HCT116 (cell line): ENCODE results near the gene SPSB1. TPM values are rescaled to one million over a fixed set of nuclear protein-coding genes. Genes with fewer than 3 reads are reported as not detected.

Experiments
- ATAC-seq: fragments of 200-7000 bp; cut with Tn5 transposase; 2 replicates; pipeline ENCODE4 v1.9.1; 2020; ENCODE audit warnings: mild to moderate bottlenecking, moderate library complexity
- BruUV-seq: library from RNA; stranded (reverse); fragments of 400-500 nt; replicated peaks from 2 replicates; lab custom pipeline; 2021; lab: Mats Ljungman, UMichigan
- CTCF ChIA-PET: fragments of 300-600 bp; sonication (Branson Sonifier 250); formaldehyde crosslinking; loops from one replicate; lab custom pipeline; 2021; ENCODE audit warnings: antibody characterized with exemption; lab: Charles Lee
- POLR2A ChIA-PET: fragments of 300-600, 350-600 bp; sonication (Branson Sonifier 250); formaldehyde crosslinking; loops from one replicate; lab custom pipeline; 2021; ENCODE audit warnings: antibody characterized with exemption; lab: Charles Lee
- RAD21 ChIA-PET, 2 experiments: fragments of 300-600 bp; sonication (Branson Sonifier 250); formaldehyde crosslinking; loops; one replicate each; lab custom pipeline; 2023; ENCODE audit warnings: low total read pairs in 2 of 2; ENCODE audit not compliant: uncharacterized antibody in 2 of 2, unreplicated experiment in 2 of 2, low non-redundant PET in 1 of 2; lab: Charles Lee
- DNase-seq: peaks from one replicate; pipeline ENCODE4 v3.0.0-alpha.2; 2010; ENCODE audit warnings: low read depth, low spot score
- H2AFZ ChIP-seq: fragments of 200-600 bp; shearing (Covaris generic), sonication (generic); 2 replicates; pipeline ENCODE4 v1.6.1; 2017; ENCODE audit warnings: low read depth, mixed run types, mixed read lengths, antibody characterized with exemption, low read length; ENCODE audit not compliant: poor library complexity, severe bottlenecking
- H3K27ac ChIP-seq: 2 replicates; pipeline ENCODE4 v1.5.1; 2012; ENCODE audit warnings: low read depth, low read length
- H3K27me3 ChIP-seq: fragments of 200-600 bp; sonication (generic); 2 replicates; pipeline ENCODE4 v1.6.1; 2016; ENCODE audit warnings: mixed run types, low read length, mixed read lengths; ENCODE audit not compliant: insufficient read depth
- H3K36me3 ChIP-seq, 2 experiments: fragments of 200-500 bp in 1 of 2; fragments of 200-600 bp in 1 of 2; sonication (Bioruptor generic) in 1 of 2; sonication (generic) in 1 of 2; 2 replicates each; pipeline versions ENCODE4 v1.5.1 to v1.6.1; 2014 to 2016; ENCODE audit warnings: low read length in 2 of 2, inconsistent platforms in 1 of 2, mixed read lengths in 1 of 2, mixed run types in 1 of 2; ENCODE audit not compliant: insufficient read depth in 2 of 2, control insufficient read depth in 1 of 2
- H3K4me1 ChIP-seq, 2 experiments: fragments of 200-600 bp in 1 of 2; sonication (generic) in 1 of 2; 2 replicates each; pipeline versions ENCODE4 v1.5.1 to v1.6.1; 2012 to 2017; ENCODE audit warnings: low read length in 2 of 2, inconsistent platforms in 1 of 2, mild to moderate bottlenecking in 1 of 2, mixed read lengths in 1 of 2, mixed run types in 1 of 2, moderate library complexity in 1 of 2; ENCODE audit not compliant: insufficient read depth in 2 of 2, control insufficient read depth in 1 of 2
- H3K4me2 ChIP-seq: fragments of 200-600 bp; sonication (generic); 2 replicates; pipeline ENCODE4 v1.6.1; 2017; ENCODE audit warnings: mixed run types, low read length, mixed read lengths
- H3K4me3 ChIP-seq, 2 experiments: fragments of 200-600 bp in 1 of 2; sonication (generic) in 1 of 2; replicated peaks in 1 of 2; 2 replicates each; pipeline ENCODE4 v1.5.1; 2011 to 2016; ENCODE audit warnings: low read length in 2 of 2, control low read depth in 1 of 2, low read depth in 1 of 2, mild to moderate bottlenecking in 1 of 2, mixed read lengths in 1 of 2, mixed run types in 1 of 2
- H3K79me2 ChIP-seq: fragments of 200-600 bp; sonication (generic); 2 replicates; pipeline ENCODE4 v1.6.1; 2017; ENCODE audit warnings: mild to moderate bottlenecking, mixed run types, low read length, moderate library complexity, mixed read lengths; ENCODE audit not compliant: insufficient read depth
- H3K9ac ChIP-seq: fragments of 200-600 bp; sonication (generic); 2 replicates; pipeline ENCODE4 v1.6.1; 2016; ENCODE audit warnings: low read length, mixed read lengths
- H3K9me2 ChIP-seq: fragments of 200-600 bp; sonication (generic), shearing (Covaris generic); 2 replicates; pipeline ENCODE4 v1.6.1; 2017; ENCODE audit warnings: mixed run types, mild to moderate bottlenecking, moderate library complexity; ENCODE audit not compliant: insufficient read depth
- H3K9me3 ChIP-seq, 2 experiments: fragments of 200-500 bp in 1 of 2; fragments of 200-600 bp in 1 of 2; sonication (Bioruptor generic) in 1 of 2; sonication (generic) in 1 of 2; 2 replicates each; pipeline ENCODE4 v1.6.1; 2014 to 2017; ENCODE audit warnings: low read length in 2 of 2, mixed read lengths in 2 of 2, inconsistent platforms in 1 of 2, low read depth in 1 of 2, mild to moderate bottlenecking in 1 of 2, mixed run types in 1 of 2, moderate library complexity in 1 of 2; ENCODE audit not compliant: control insufficient read depth in 1 of 2, insufficient read depth in 1 of 2
- H4K20me1 ChIP-seq: fragments of 200-600 bp; sonication (generic), shearing (Covaris generic); 2 replicates; pipeline ENCODE4 v1.6.1; 2017; ENCODE audit warnings: mixed run types, mild to moderate bottlenecking, moderate library complexity; ENCODE audit not compliant: insufficient read depth
- ELF1 ChIP-seq: IDR thresholded peaks from 2 replicates; pipeline ENCODE4 v1.6.1; 2012; ENCODE audit warnings: low read depth, borderline replicate concordance
- EZH2phosphoT487 ChIP-seq: fragments of 200-600 bp; IDR thresholded peaks from 2 replicates; pipeline ENCODE4 v1.6.1; 2018; ENCODE audit warnings: antibody characterized with exemption, borderline replicate concordance
- FOSL1 ChIP-seq: IDR thresholded peaks from 2 replicates; pipeline ENCODE4 v1.6.1; 2012; ENCODE audit warnings: low read depth
- JUND ChIP-seq: IDR thresholded peaks from 2 replicates; pipeline ENCODE4 v1.6.1; 2012
- YY1 ChIP-seq: IDR thresholded peaks from 2 replicates; pipeline ENCODE4 v1.6.1; 2011; ENCODE audit warnings: low read length, low read depth, moderate library complexity, mild to moderate bottlenecking; ENCODE audit not compliant: insufficient replicate concordance; ENCODE audit errors: extremely low read depth
- ZFX ChIP-seq: fragments of 450-650 bp; IDR thresholded peaks from 2 replicates; pipeline ENCODE4 v1.6.1; 2017
- ZNF274 ChIP-seq: fragments of 200-500 bp; sonication (Bioruptor generic); IDR thresholded peaks from 2 replicates; pipeline ENCODE4 v1.6.1; 2014; ENCODE audit warnings: mild to moderate bottlenecking, low read depth, low read length, inconsistent platforms
- intact Hi-C: fragments of 100-400 bp; cut with micrococcal nuclease; formaldehyde crosslinking; loops from 2 replicates; pipeline ENCODE4 v1.10.0; 2022
- total RNA-seq: library from RNA; stranded (reverse); gene quantifications from one replicate; pipeline ENCODE4 v1.2.1, GENCODE V29; 2021; ENCODE audit not compliant: unreplicated experiment
- TF ChIP-seq, protein P1 (sequence below): IDR thresholded peaks from 2 replicates; pipeline ENCODE4 v1.6.1; 2012; ENCODE audit warnings: low read depth
- TF ChIP-seq, protein P2 (sequence below): IDR thresholded peaks from 2 replicates; pipeline ENCODE4 v1.6.1; 2012

SPSB1 gene
- total RNA-seq, 1 experiment from 2014 or later, result 10.8 TPM

DNA sequence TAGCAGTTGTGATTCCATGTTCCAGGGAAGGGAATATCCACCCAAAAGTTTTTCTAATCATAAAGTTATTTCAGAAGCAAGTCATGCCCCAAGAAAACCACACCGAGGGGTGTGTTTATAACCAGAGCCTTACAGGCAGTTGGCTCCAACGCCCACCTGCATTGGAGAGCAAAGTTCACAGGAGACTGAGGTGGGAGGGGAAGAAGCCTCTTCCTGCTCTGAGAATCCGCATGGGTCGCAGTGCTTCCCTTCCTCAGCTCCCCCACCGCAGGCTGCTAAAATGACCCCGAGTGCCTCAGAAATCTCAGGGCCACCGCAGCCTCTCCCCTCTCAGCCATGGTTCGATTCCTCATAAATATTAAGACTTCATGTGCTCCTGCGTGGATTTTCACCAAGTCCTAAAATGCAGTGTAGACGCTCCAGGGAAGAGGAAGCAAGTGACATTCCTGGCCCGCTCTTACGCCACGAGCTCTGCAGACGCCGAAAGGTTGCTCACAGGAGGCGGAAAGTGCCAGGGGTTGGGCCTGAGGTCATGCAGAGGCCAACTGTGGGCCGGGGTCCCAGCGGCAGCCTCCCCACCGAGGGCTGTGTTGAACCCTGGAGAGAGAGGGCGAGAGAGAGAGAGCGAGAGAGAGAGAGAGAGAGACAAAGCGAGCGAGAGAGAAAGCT is 13.4 kb upstream of the SPSB1 start:
- Histone ChIP-seq H3K27me3 (no peaks in the 10 kb centered on the region), H3K4me3 (no peak overlapping the region), H2AFZ (no peak overlapping the region), H3K9ac (no peak overlapping the region), H3K9me3 (no peaks in the 10 kb centered on the region), H3K79me2 (no peaks in the 10 kb centered on the region), H3K27ac (no peak overlapping the region), H3K36me3 (no peaks in the 10 kb centered on the region), H3K4me1 (peaks cover 34 to 59% of the 10 kb centered on the region in 2 experiments; a peak in 3 of 4 replicates), H3K4me2 (peak overlapping the region; percentile 49; the same call in 1 of the 2 replicates), H4K20me1 (no peaks in the 10 kb centered on the region), H3K9me2 (no peaks in the 10 kb centered on the region)
- intact Hi-C loops, result no loop called here
- DNase-seq (no peak), ATAC-seq (no peak)
- ChIA-PET POLR2A (interaction anchor here (1.9 kb wide), 1 partner anchor 22 kb away, joined by 4 read pairs; no protein-coding TSS in a partner anchor), CTCF (interaction anchor here (2.2 kb wide), 1 partner anchor 10 kb away, joined by 8 read pairs; no protein-coding TSS in a partner anchor), RAD21 (interaction anchor here in 1 of 2 experiments (1.1 kb wide), 1 partner anchor 212 kb away, joined by 4 read pairs; no protein-coding TSS in a partner anchor)
- BruUV-seq, result no TSS peak
- TF ChIP-seq FOSL1, result no peak
- TF ChIP-seq ZFX, result no peak
- no peak for TF ChIP-seq YY1
- TF ChIP-seq JUND, result no peak
- TF ChIP-seq EZH2phosphoT487, result no peak
- no peak for TF ChIP-seq ZNF274
- TF ChIP-seq ELF1, result no peak
- TF ChIP-seq, protein P1, sequence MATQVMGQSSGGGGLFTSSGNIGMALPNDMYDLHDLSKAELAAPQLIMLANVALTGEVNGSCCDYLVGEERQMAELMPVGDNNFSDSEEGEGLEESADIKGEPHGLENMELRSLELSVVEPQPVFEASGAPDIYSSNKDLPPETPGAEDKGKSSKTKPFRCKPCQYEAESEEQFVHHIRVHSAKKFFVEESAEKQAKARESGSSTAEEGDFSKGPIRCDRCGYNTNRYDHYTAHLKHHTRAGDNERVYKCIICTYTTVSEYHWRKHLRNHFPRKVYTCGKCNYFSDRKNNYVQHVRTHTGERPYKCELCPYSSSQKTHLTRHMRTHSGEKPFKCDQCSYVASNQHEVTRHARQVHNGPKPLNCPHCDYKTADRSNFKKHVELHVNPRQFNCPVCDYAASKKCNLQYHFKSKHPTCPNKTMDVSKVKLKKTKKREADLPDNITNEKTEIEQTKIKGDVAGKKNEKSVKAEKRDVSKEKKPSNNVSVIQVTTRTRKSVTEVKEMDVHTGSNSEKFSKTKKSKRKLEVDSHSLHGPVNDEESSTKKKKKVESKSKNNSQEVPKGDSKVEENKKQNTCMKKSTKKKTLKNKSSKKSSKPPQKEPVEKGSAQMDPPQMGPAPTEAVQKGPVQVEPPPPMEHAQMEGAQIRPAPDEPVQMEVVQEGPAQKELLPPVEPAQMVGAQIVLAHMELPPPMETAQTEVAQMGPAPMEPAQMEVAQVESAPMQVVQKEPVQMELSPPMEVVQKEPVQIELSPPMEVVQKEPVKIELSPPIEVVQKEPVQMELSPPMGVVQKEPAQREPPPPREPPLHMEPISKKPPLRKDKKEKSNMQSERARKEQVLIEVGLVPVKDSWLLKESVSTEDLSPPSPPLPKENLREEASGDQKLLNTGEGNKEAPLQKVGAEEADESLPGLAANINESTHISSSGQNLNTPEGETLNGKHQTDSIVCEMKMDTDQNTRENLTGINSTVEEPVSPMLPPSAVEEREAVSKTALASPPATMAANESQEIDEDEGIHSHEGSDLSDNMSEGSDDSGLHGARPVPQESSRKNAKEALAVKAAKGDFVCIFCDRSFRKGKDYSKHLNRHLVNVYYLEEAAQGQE, result no peak
- TF ChIP-seq, protein P2, sequence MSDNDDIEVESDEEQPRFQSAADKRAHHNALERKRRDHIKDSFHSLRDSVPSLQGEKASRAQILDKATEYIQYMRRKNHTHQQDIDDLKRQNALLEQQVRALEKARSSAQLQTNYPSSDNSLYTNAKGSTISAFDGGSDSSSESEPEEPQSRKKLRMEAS, result no peak
